Cerebellar nuclear complex (tissue), 1 donor: ENCODE results near the gene TTC23L.

Experiments used
- DNase-seq, 2 experiments: peaks; one replicate each; lab custom pipeline; 2025; lab: John Stamatoyannopoulos, UW

Gene TTC23L

DNA sequence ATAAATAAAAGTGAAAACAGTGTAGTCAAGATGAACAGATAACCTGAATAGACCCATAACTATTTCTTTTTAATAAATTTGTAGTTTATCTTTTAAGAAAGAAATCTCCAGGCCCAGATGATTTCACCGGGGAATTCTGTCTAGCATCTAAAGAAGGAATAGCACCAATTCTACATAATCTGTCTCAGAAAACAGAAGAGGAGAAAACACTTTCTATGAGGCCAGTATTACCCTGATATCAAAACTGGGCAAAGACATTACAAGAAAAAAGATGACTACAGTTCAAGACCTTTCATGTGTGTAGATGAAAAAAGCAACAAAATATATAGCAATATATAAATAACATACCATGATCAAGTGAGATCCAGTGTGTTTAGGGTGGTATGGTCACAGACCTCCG is 31.4 kb downstream of the TTC23L start:
- DNase-seq, result no peak

DNA sequence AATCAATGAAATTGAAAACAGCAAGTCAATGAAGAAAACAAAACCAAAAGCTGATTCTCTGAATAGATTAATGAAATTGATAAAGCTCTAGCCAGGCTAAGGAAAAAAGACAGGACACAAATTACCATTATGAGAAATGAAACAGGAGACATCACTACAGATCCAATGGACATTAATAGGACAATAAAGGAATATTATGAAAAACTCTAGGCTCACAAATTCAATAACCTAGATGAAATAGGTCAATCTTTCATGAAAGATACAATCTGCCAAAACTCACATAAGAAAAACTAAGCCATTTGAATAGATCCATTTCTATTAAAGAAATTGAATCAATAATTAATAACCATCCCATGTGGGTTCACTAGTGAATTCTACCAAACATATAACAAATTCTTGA is 37.3 kb downstream of the TTC23L start:
- DNase-seq, result no peak

DNA sequence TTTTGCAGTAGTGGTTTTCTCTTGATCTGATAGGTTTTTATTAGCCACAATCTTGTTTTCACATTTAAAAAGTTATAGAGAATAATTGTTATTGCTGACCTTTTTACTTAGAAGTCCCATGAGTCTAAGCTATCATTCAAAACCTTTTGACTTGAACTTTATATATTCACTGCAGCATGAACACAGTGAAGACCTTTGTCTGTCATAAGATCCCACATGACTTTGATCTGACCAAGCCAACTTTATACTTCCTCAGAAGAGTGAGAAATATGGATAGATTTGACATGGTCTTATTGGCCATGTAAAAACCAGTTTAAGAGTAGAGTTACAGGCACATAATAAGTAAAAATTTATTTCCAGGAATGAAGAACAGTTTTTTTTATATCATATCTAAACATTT is 42.3 kb downstream of the TTC23L start:
- no peak for DNase-seq

DNA sequence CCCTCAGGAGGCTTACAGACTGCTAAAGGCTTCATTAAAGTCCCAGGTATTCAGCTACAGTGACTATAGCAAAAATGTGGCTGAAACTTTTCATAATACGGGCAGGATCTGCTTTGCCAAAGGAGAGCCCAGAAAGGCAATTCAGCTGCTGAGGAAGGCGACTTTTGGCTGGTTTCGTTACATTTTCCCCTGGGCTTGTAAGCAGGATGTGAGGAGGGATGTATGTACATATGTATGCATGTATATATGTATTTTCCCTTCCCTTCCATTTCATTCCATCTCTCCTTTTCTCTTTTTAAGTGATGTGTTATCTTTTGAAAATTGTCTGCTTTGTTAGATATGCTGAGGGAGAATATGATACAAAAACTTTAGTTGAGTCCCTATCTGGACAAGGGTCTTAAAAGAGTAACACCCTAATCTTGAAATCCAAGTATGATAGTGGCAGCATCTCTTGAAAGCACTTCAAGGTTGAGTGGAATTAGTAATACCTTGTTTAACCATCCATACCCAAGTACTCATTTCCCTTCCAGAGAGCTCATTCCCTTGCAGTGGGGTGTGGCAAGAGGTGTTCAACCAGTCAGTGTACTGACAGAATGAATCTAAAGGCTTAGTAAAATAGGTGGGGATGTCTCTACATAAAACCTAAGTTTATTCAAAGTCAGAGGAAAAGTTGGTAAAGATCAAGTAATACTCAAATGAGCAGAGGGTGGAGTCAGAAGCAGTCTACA is 47.6 kb downstream of the TTC23L start:
- DNase-seq, result no peak

DNA sequence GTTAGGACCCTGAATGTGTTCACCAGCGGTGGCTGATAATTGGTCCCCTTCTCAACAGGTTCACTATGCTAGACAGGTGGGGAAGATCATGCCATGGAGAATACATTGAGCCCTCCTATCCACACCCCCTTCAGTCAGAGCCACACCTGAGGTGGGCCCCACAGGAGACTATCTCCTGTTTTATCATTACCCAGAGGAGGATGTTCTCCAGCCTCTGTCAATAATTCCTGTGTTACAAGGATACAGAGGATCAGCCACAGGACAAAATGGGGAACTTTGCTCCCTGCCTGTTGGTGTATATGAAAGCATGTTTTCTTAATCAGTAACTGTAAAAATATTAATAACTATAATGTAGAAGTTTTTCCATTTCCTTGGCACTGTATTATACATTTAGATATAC is 50.4 kb downstream of the TTC23L start:
- no peak for DNase-seq

DNA sequence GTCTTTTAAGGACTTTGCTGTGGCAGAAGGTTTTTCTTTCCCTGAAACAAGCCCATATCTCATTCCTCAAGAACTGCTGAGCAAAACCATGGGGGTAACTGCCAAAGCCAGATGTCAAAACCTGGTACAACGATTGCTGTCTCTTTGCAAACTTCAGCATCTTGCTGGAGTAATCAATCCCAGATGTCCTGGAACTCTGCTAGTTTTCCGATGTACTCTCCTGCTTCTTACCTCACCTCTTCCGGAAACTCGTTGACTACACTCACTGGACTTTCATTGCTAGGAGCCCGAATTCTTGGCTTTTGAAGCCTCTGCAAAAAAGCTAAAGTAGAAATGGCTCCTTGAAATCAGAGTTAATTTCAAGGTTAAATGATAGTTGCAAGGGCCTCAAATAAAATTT is 53.0 kb downstream of the TTC23L start:
- DNase-seq, result no peak

DNA sequence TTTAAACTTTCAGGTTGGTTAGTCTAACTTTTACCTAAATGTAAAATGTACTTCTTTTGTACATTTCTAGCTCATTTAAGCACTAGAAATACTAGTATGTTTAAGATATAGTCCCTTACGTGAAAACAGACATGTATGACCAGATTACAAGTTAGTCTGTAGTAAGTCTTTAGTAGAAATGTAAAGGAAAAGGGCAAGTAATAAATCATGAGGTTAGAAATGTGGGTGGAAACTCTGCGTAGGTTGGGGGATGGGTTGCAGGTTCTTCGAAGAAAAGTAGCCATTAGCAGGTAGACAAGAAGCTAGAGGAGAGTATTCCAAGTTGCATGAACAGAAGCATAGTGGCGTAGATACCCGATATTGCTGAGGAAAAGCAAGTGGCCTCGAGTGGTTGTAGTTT is 53.5 kb downstream of the TTC23L start:
- DNase-seq, result no peak

DNA sequence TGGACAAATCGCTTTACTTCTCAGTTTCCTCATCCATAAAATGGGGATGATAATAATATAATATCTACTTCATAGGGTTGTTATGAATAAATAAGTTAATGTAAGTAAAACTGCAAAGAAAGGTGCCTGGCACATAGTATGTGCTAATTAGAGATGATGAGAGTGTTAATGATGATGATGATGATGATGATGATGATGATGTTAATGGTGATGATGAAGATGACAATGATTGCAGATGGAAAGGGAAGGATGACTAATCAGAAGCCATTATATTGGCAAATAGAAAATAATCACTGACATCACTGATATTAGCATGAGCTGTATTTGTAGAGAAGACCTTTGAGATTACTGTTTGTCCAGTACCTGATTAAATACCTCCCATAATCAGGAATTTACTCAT is 55.8 kb downstream of the TTC23L start:
- DNase-seq, result no peak

DNA sequence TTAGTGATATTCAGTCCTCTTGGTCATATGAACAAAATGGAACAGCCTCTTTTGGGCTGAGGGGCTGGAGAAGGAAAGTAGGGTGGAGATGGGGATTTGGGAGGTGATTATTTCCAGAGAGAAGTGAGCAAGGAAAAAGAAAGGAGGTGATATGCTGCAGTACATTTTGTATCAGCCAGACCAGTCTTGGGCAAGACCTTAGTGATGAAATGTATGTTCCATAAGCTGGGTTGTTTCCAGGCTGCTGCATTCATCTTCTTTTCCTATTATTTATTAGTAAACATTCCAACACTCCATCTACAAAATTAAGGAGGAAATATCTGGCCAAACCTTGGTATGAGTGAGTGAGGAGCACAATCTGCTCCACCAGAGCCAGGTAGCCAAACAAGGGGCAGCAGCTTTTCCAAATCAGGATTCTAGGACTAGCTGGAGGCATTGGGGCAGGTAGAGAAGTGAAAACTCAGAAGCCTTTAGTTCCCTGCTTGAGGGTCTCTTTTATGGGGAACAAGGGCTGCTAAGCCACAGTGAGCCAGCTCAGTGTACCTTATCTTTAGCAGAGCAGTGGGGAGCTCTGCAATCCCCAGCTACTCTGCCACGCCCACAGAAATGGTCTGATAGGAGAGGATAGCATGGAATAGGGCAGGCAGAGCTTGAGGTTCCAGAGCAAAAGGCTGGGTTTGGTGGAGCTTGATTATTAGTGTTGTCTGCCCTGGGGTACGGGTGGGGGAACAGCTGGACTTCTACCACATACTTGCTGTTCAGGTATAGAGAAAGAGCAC is 56.9 kb downstream of the TTC23L start:
- DNase-seq, result no peak

DNA sequence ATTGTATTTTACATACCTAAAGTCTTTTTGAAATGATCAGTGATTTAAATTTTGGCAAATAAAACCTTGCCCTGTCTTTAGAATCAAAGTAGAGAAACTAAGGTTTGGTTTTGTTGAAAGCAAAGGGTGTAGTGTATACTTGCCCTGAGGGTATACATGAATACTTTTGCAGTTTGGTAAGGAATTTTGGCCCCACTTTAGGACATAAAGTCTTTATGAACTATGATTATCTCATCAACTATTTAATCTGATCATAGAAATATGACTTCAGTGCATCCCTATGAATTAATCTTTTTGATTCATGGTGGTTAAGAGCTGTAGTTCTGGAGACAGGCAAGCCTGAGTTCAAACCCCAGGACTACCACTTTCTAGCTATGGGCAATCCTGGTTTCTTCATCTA is 58.7 kb downstream of the TTC23L start:
- no peak for DNase-seq

DNA sequence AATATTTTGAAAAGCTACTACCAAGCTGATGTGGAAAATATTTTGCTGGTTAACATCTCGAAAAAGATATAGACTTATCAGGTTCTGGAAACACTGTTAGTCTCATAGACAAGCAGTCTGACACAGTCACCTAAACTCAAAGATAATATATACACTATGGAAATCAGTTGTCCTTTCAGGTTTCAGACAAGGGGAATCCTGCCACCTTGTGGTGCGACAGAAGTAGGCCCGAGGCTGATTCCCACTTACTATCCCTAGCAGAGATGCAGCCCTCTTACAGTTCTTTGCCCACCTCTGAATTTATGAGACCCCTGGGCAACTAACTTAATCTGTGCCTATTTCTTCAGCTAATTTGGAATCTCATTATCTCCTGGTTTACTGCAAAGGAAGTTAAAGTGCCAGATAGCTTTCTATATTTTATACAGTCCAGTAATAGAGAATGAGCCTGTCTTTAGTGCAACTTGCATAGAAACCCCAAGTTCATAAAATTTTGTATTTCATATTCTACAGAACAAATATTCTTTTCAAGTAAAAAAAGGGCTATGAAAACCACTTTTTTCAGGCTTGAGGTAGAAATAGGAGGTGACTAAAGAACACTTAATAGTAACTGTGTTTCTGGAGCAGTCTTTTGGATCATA is 59.4 kb downstream of the TTC23L start:
- peak in 1 of 2 experiments; percentile 61 for DNase-seq

DNA sequence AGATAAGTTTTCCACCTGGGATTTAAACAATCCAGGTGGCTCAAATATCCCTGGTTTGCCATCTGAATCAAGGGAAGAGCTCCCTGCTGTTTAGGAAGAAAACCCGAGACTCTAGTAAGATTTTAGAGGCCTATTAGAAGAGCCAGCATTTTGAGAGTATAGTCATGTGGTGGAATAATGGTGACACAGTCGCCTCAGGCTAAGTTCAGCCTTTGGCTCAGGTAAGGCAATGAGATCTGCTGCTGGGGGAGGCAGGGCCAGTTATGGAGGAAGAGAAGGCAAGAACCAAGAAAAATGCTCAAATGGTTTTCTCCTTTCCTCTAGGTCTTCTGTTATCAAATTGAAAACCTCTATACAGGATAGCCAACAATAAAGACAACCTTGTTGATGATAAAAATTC is 60.1 kb downstream of the TTC23L start:
- no peak for DNase-seq

DNA sequence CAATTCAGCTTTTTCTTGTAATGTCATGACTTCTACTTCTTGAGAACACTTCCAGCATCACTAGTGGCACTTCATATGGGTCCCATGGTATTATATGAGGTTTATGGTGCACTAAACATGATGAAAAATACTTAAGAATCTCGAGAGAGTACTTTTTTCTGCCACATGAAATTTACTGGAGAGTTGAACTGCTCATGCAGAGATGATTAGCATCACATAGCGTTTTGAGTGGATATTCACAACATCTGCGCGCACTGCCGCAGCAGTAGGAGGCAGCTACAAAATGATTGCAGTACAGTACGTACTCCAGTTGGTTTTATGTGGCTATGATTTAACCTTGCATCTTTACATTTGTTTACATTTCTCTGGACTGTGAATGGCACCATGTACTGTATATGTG is 61.7 kb downstream of the TTC23L start:
- DNase-seq, result no peak

DNA sequence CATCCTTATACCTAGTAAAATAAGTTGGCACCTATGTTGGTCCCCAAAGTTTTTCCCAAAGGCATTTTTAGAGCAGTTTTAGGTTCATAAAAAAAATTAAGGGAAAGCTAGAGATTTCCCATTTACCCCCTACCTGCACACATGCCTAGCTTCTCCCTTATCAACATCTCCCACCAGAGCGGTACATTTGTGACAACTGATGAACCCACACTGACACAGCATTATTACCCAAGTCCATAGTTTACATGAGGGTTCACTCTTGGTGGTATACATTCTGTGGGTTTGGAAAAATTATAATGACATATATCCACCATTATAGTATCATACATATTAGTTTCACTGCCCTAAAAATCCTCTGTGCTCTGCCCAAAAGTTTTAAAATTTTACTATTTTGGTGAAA is 64.3 kb downstream of the TTC23L start:
- DNase-seq, result no peak

DNA sequence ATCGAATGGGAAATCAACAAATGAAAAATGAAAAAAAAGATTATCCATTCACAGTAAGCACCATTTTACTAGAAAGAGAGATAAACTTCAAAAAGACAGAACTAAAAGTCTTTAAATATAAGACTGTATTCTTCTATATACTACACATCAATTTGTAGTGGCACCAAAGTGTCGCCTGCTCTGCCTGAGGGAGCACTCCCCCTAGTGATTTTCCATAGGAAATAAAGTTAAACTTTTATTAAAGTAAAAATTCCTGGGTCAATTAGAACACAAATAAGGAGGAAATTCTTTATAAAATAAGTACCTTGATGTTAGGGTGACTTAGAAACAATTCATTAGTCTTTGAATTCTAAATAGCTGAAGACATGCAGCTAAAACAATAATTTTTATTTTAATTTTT is 66.6 kb downstream of the TTC23L start:
- DNase-seq, result no peak

DNA sequence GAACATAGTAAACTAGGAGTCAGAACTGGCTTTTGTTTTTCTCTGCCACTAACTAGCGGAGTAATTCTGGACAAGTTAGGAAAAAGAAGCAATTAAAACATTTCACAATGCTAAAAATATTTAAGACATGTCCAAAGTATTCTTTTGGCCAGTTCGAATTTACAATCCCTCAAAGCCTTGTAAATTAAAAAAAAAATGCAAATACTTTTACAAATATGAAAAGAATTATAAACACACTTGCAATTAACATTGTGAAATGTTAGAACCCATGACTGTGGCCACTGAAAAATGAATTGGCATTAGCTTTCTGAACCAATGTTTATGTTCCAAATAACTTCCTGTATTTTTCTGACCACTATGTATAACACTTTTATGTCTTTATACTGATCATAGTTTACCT is 74.1 kb downstream of the TTC23L start:
- DNase-seq, result no peak

DNA sequence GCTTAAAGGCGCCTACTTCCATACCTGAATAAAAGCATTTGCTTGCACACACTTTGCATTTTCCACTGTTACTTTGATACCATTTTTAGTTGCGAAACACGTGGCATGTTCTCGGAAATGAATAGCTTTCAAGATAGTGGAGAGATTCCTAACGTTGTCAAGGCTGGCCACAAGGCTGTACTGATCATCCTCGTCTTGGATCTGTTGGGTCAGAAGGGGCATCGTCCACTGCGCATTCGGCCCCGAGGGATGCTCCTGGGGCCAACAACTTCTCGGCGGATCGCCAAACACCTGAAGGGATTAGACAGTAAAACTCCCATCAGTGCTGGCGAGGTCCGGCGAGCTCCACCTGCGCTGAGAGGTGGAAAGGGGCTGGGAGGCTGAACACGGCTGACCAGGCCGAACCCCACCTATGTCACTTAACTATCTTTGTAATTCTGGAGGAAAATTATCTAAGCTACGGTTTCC is 75.7 kb downstream of the TTC23L start:
- no peak for DNase-seq

DNA sequence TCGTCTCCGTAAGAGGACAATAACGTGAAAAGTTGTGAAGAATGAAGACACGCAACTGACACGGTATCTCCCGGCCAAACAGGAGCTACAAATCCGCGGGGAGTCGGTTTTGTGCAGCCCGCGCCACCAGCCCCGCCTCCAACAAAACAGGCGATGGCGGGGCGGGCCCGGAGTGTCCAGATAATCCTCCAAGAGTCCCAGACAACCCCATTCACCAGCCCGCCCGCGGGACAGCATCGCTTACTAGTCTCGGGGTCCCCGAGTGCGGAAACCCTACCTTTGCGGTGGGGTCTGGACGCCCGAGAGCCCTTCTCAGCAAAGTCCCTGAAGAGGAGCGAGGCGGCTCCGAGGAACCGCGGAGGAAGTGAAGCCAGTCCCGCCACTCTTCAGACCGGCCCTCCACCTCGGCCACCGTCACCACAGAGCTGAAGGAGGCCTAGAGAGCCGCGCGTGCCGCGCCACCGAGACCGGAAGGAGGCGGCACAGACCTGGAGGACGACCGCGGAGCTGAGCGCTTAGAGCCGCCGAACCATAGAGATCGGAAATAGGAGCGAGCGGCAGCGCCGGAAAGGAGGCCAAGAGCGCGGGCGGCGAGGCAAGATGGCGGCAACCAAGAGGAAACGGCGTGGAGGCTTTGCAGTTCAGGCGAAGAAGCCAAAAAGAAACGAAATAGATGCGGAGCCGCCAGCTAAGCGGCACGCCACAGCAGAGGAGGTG is 76.3 kb downstream of the TTC23L start, which contains the start of the genes BRIX1 and RAD1:
Gene BRIX1, plus strand, starts transcription at position 573 of the 717 bp plus-strand sequence. Its CDS starts 28 bp downstream, at position 601.
Gene RAD1, minus strand, starts transcription at position 366 of the 717 bp plus-strand sequence. CDS start 612 bp downstream, outside the sequence.
- peak; percentile 48 to 92 for DNase-seq

DNA sequence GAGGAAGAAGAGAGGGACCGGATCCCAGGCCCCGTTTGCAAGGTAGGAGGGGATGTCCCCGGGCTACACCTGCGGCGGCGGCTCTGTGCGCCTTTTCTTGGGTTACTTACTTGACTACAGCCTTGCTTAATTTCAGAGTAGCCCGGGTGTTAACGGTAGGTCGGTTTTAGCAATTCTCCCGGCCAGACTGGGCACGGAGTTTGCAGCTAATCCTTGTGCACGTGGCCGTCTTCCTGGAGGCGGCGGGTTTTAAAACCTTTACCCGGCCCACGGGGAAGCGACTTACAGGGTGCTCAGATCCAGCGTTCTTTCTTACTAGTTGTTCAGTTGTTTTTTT is 76.9 kb downstream of the TTC23L start:
- no peak for DNase-seq

DNA sequence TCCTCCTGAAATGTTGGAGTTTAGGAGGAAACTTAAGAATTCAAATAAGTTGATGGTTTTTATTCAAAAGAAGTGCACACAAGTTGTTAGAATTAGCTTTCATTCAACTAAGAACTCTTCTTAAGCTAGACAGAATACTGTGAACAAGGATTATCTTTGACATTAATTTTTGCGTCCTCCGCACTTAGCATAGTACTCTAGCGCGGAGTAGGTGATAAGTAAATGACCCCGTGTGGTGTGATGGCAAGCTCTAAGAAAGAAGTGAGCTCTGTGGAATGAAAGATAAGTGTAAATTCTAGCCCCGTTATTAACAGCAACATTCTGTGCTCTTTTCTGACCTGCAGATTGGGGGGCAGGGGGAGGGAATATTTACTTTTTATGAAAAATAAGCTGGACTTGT is 77.6 kb downstream of the TTC23L start:
- no peak for DNase-seq

DNA sequence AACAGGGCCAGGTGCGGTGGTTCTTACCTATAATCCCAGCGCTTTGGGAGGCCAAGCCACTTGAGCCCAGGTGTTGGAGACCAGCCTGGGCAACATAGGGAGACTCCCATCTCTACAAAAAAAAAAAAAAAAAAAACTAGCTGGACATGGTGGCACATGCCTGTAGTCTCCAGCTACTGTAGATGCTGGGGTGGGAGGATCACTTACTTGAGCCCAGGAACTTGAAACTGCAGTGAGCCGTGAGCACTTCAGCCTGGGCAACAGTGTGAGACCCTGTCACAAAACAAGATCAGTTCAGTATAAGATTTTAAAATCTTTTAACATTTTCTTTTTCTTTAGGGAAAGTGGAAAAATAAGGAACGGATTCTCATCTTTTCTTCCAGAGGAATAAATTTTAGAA is 79.1 kb downstream of the TTC23L start:
- no peak for DNase-seq

DNA sequence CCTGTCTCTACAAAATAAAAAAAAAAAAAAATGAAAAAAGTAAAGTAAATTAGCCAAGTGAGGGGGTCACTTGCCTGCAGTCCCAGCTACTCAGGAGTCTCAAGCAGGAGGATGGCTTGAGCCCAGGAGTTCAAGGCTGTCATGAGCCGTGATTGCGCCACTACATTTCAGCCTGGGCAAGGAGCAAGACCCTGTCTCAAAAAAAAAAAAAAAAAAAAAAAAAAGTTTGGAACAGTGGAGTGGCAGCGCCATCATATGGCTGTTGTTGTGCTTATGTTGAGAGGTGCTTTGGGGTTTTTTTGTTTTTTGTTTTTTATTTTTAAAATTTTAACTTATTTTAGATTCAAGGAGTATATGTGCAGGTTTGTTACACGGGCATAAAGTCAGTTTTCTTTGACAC is 80.1 kb downstream of the TTC23L start:
- no peak for DNase-seq
